Measurements from ENCODE around the gene KSR1.

- TF ChIP-seq POLR2A (IDR thresholded peaks at IDR 0.05), result no peak
- TF ChIP-seq CTCF (IDR thresholded peaks at IDR 0.05), result no peak
These were observed 32.9 kb downstream of the KSR1 start for GRCh38 chr17:27489045-27489715.
